ENCODE measurements around the gene CXCL14. TPM values are rescaled to one million over a fixed set of nuclear protein-coding genes. Genes with fewer than 3 reads are reported as not detected.
"Not testable (repeated sequence)": the region's sequence is repeated elsewhere in the genome, so short reads cannot be mapped to it uniquely, and the experiment has no call there.

The CXCL14 gene
- total RNA-seq, 1 donor from 2014 or later, result not detected

- peaks cover 83% of the 10 kb centered on the region for H3K27me3 Mint-ChIP-seq (ENCODE audit: low read depth)
- no peak overlapping the region for H3K4me3 Mint-ChIP-seq (ENCODE audit: unreplicated experiment)
- H3K27ac Mint-ChIP-seq (ENCODE audit: unreplicated experiment), result no peak overlapping the region
- no peak for DNase-seq (ENCODE audit: low spot score)
- peaks cover 9% of the 10 kb centered on the region for H3K4me1 Mint-ChIP-seq (ENCODE audit: low read depth)
- peaks cover 11% of the 10 kb centered on the region for H3K9me3 Mint-ChIP-seq (ENCODE audit: low read depth)
- peaks cover 5% of the 10 kb centered on the region for H3K36me3 Mint-ChIP-seq (ENCODE audit: low read depth)
- no peak for TF ChIP-seq CTCF (IDR thresholded peaks at IDR 0.05)
Observed at GRCh38 chr5:135533794-135534193, 45.0 kb downstream of the CXCL14 start.

- Mint-ChIP-seq H3K9me3 (ENCODE audit: low read depth) (peaks cover 11% of the 10 kb centered on the region), H3K36me3 (ENCODE audit: low read depth) (peaks cover 5% of the 10 kb centered on the region), H3K4me1 (ENCODE audit: low read depth) (peaks cover 9% of the 10 kb centered on the region), H3K4me3 (ENCODE audit: unreplicated experiment) (no peak overlapping the region), H3K27me3 (ENCODE audit: low read depth) (peaks cover 80% of the 10 kb centered on the region), H3K27ac (ENCODE audit: unreplicated experiment) (no peak overlapping the region)
- DNase-seq (ENCODE audit: low spot score), result no peak
- TF ChIP-seq CTCF (IDR thresholded peaks at IDR 0.05), result no peak
Observed at GRCh38 chr5:135533334-135533733, 45.5 kb downstream of the CXCL14 start.

- not testable (repeated sequence) for H3K4me3 Mint-ChIP-seq (ENCODE audit: unreplicated experiment); DNase-seq (ENCODE audit: low spot score); H3K4me1 Mint-ChIP-seq (ENCODE audit: low read depth); H3K36me3 Mint-ChIP-seq (ENCODE audit: low read depth); H3K27ac Mint-ChIP-seq (ENCODE audit: unreplicated experiment); H3K9me3 Mint-ChIP-seq (ENCODE audit: low read depth)
- peaks cover 85% of the 10 kb centered on the region for H3K27me3 Mint-ChIP-seq (ENCODE audit: low read depth)
Observed at GRCh38 chr5:135529576-135529975, 49.2 kb downstream of the CXCL14 start.

GRCh38 chr5:135526924-135527323 is 51.9 kb downstream of the CXCL14 start:
- Mint-ChIP-seq H3K36me3 (ENCODE audit: low read depth) (no peaks in the 10 kb centered on the region), H3K9me3 (ENCODE audit: low read depth) (peaks cover 9% of the 10 kb centered on the region), H3K27me3 (ENCODE audit: low read depth) (peaks cover 80% of the 10 kb centered on the region), H3K4me1 (ENCODE audit: low read depth) (no peaks in the 10 kb centered on the region), H3K27ac (ENCODE audit: unreplicated experiment) (no peak overlapping the region), H3K4me3 (ENCODE audit: unreplicated experiment) (no peak overlapping the region)
- TF ChIP-seq CTCF (IDR thresholded peaks at IDR 0.05), result no peak
- DNase-seq (ENCODE audit: low spot score), result no peak

- TF ChIP-seq CTCF (IDR thresholded peaks at IDR 0.05), result no peak
- DNase-seq (ENCODE audit: low spot score), result no peak
Observed at GRCh38 chr5:135521964-135522363, 56.8 kb downstream of the CXCL14 start.

More at GRCh38 chr5:135521964-135522363, 56.8 kb downstream of the CXCL14 start:
- Mint-ChIP-seq H3K36me3 (ENCODE audit: low read depth) (peaks cover 6% of the 10 kb centered on the region), H3K4me3 (ENCODE audit: unreplicated experiment) (no peak overlapping the region), H3K27ac (ENCODE audit: unreplicated experiment) (no peak overlapping the region), H3K9me3 (ENCODE audit: low read depth) (peaks cover 16% of the 10 kb centered on the region), H3K27me3 (ENCODE audit: low read depth) (peaks cover 79% of the 10 kb centered on the region), H3K4me1 (ENCODE audit: low read depth) (no peaks in the 10 kb centered on the region)

Other genes starting within 250 kb of the CXCL14 start
- gene MACROH2A1, start 179.8 kb downstream of the CXCL14 start, total RNA-seq, result 100 to 142 TPM (median 102 TPM) in 3 replicates
- not detected in 3 replicates for gene DCANP1, start 131.6 kb downstream of the CXCL14 start, total RNA-seq
- not detected in 3 replicates for gene TIFAB, start 126.6 kb downstream of the CXCL14 start, total RNA-seq
- gene NEUROG1, start 43.0 kb downstream of the CXCL14 start, total RNA-seq, result not detected in 3 replicates

Measured in chondrocyte (in vitro differentiated cells).